Loucy (cell line): ENCODE measurements around the gene SLC9A9.

Experiments
- EZH2phosphoT487 ChIP-seq: fragments of 200-600 bp; IDR thresholded peaks from 2 replicates; pipeline ENCODE4 v1.6.1; 2018; ENCODE audit warnings: antibody characterized with exemption, mild to moderate bottlenecking, moderate library complexity, borderline replicate concordance
- TF ChIP-seq, protein P1 (sequence below): fragments of 200-600 bp; sonication (generic); conservative IDR thresholded peaks from 2 replicates; pipeline ENCODE4 v1.5.1; 2014; ENCODE audit warnings: mild to moderate bottlenecking, antibody characterized with exemption, low read length

DNA sequence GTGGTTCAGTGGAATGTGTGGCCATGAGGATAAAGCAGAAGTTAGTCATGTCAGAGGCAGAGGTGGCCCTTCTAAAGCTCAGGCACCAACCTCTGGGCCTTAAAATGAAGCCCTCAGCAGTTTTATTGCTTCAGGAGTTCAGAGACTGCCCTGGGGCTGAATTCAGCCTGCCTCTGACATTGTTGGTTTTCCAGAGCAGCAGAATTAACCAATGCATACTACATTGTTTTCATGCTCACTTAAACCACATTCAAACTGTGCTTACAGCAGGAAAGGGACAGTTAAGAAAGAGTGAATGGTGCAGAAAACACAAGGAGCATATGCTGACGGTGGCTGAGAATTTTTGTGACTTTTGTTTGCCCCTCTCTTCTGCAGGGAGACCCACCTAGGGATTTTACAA is 408.5 kb downstream of the SLC9A9 start:
- TF ChIP-seq, protein P1, sequence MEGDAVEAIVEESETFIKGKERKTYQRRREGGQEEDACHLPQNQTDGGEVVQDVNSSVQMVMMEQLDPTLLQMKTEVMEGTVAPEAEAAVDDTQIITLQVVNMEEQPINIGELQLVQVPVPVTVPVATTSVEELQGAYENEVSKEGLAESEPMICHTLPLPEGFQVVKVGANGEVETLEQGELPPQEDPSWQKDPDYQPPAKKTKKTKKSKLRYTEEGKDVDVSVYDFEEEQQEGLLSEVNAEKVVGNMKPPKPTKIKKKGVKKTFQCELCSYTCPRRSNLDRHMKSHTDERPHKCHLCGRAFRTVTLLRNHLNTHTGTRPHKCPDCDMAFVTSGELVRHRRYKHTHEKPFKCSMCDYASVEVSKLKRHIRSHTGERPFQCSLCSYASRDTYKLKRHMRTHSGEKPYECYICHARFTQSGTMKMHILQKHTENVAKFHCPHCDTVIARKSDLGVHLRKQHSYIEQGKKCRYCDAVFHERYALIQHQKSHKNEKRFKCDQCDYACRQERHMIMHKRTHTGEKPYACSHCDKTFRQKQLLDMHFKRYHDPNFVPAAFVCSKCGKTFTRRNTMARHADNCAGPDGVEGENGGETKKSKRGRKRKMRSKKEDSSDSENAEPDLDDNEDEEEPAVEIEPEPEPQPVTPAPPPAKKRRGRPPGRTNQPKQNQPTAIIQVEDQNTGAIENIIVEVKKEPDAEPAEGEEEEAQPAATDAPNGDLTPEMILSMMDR: no peak
- no peak for TF ChIP-seq EZH2phosphoT487
